A673 (cell line): Measurements from ENCODE around the gene IL17RC. TPM values are rescaled to one million over a fixed set of nuclear protein-coding genes. Genes with fewer than 3 reads are reported as not detected.

Experiments
- BruUV-seq: library from RNA; stranded (reverse); fragments of 400-500 nt; replicated peaks from 2 replicates; lab custom pipeline; 2021; lab: Mats Ljungman, UMichigan
- CTCF ChIA-PET: fragments of 300-600 bp; sonication (Branson Sonifier 250); formaldehyde crosslinking; loops from one replicate; lab custom pipeline; 2022; ENCODE audit warnings: antibody characterized with exemption; lab: Charles Lee
- POLR2A ChIA-PET: fragments of 300-600 bp; sonication (Branson Sonifier 250); formaldehyde crosslinking; loops from one replicate; lab custom pipeline; 2022; ENCODE audit warnings: antibody characterized with exemption; ENCODE audit not compliant: low non-redundant PET; lab: Charles Lee
- DNase-seq: peaks from one replicate; pipeline ENCODE4 v3.0.0-alpha.2; 2015; ENCODE audit warnings: low spot score
- H3K27ac ChIP-seq: fragments of 200-600 bp; sonication (generic); 2 replicates; pipeline ENCODE4 v1.5.1; 2016; ENCODE audit warnings: mixed run types, low read depth, mild to moderate bottlenecking, mixed read lengths, antibody characterized with exemption, low read length; ENCODE audit not compliant: poor library complexity, severe bottlenecking
- H3K27me3 ChIP-seq: fragments of 200-600 bp; sonication (generic); replicated peaks from 2 replicates; pipeline ENCODE4 v1.6.1; 2017; ENCODE audit warnings: mixed run types, low read depth, mild to moderate bottlenecking, mixed read lengths, antibody characterized with exemption, low read length; ENCODE audit not compliant: insufficient read depth, poor library complexity
- H3K36me3 ChIP-seq: fragments of 200-600 bp; sonication (generic); 2 replicates; pipeline ENCODE4 v1.6.1; 2016; ENCODE audit warnings: mixed run types, mild to moderate bottlenecking, mixed read lengths, antibody characterized with exemption, low read length; ENCODE audit not compliant: insufficient read depth, poor library complexity, severe bottlenecking
- H3K4me1 ChIP-seq: fragments of 200-600 bp; sonication (generic); 2 replicates; pipeline ENCODE4 v1.6.1; 2017; ENCODE audit warnings: mixed run types, mild to moderate bottlenecking, mixed read lengths, antibody characterized with exemption, low read length; ENCODE audit not compliant: insufficient read depth, poor library complexity, severe bottlenecking
- H3K4me3 ChIP-seq: fragments of 200-600 bp; sonication (generic); 2 replicates; pipeline ENCODE4 v1.5.1; 2016; ENCODE audit warnings: low read depth, mixed run types, mild to moderate bottlenecking, mixed read lengths, low read length; ENCODE audit not compliant: poor library complexity, severe bottlenecking
- H3K9me3 ChIP-seq: fragments of 200-600 bp; sonication (generic); 2 replicates; pipeline ENCODE4 v1.6.1; 2016; ENCODE audit warnings: mixed run types, low read depth, mild to moderate bottlenecking, mixed read lengths, antibody characterized with exemption, low read length; ENCODE audit not compliant: poor library complexity, severe bottlenecking
- EZH2 ChIP-seq: fragments of 200-600 bp; sonication (generic); IDR thresholded peaks from 2 replicates; pipeline ENCODE4 v1.6.1; 2017; ENCODE audit warnings: borderline replicate concordance, low read depth, mild to moderate bottlenecking, mixed read lengths, antibody characterized with exemption, low read length; ENCODE audit not compliant: poor library complexity, severe bottlenecking
- intact Hi-C: fragments of 100-400 bp; cut with micrococcal nuclease; formaldehyde crosslinking; loops from one replicate; pipeline ENCODE4 v1.10.0; 2022; ENCODE audit not compliant: unreplicated experiment
- total RNA-seq: library from RNA; stranded (reverse); gene quantifications from 2 replicates; pipeline ENCODE4 v1.2.3, GENCODE V29; 2021
- TF ChIP-seq, protein P1 (sequence below): fragments of 300-800, 200-600 bp; sonication (generic); conservative IDR thresholded peaks from 2 replicates; pipeline ENCODE4 v1.5.1; 2017; ENCODE audit warnings: low read depth, mild to moderate bottlenecking, antibody characterized with exemption, low read length, moderate library complexity, mixed read lengths

IL17RC gene
- total RNA-seq, 1 experiment from 2014 or later: 9.3 TPM

- no peaks in the 10 kb centered on the region for H3K36me3 ChIP-seq
- intact Hi-C loops: no loop called here
- H3K27ac ChIP-seq: no peak overlapping the region
- TF ChIP-seq, protein P1, sequence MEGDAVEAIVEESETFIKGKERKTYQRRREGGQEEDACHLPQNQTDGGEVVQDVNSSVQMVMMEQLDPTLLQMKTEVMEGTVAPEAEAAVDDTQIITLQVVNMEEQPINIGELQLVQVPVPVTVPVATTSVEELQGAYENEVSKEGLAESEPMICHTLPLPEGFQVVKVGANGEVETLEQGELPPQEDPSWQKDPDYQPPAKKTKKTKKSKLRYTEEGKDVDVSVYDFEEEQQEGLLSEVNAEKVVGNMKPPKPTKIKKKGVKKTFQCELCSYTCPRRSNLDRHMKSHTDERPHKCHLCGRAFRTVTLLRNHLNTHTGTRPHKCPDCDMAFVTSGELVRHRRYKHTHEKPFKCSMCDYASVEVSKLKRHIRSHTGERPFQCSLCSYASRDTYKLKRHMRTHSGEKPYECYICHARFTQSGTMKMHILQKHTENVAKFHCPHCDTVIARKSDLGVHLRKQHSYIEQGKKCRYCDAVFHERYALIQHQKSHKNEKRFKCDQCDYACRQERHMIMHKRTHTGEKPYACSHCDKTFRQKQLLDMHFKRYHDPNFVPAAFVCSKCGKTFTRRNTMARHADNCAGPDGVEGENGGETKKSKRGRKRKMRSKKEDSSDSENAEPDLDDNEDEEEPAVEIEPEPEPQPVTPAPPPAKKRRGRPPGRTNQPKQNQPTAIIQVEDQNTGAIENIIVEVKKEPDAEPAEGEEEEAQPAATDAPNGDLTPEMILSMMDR: no peak
- no peak for TF ChIP-seq EZH2
- no peaks in the 10 kb centered on the region for H3K9me3 ChIP-seq
- H3K4me3 ChIP-seq: peak overlapping the region; percentile 76
- BruUV-seq: TSS peak; percentile 42
- DNase-seq: no peak
- ChIA-PET CTCF (interaction anchor here (0.9 kb wide), 1 partner anchor 55 kb away, joined by 3 read pairs; the partner anchor contains the start of gene JAGN1), POLR2A (no interaction called here)
- no peaks in the 10 kb centered on the region for H3K27me3 ChIP-seq
- no peaks in the 10 kb centered on the region for H3K4me1 ChIP-seq
These were observed 28.5 kb downstream of the IL17RC start for GRCh38 chr3:9945358-9945757.

GRCh38 chr3:9946112-9947024 lies 29.5 kb downstream of the IL17RC start:
- POLR2A ChIA-PET: interaction anchor here (0.6 kb wide), 1 partner anchor 140 kb away, joined by 4 read pairs; no protein-coding TSS in a partner anchor
- H3K4me1 ChIP-seq: no peaks in the 10 kb centered on the region
- CTCF ChIA-PET: interaction anchor here (0.6 to 1.8 kb wide), 6 partner anchors 13 to 443 kb away, joined by 3 to 27 read pairs (median 4); partner anchors contain the start of genes CRELD1 and JAGN1
- no peaks in the 10 kb centered on the region for H3K36me3 ChIP-seq
- TF ChIP-seq, protein P1: peak; percentile 77
- TF ChIP-seq EZH2: no peak
- no peaks in the 10 kb centered on the region for H3K9me3 ChIP-seq
- peak overlapping the region; percentile 75 for H3K27ac ChIP-seq
- intact Hi-C loops: loop anchor here (2.0 kb wide), 1 partner anchor 102 kb away; the partner anchor contains the start of gene RPUSD3
- peak overlapping the region; percentile 76 for H3K4me3 ChIP-seq
- DNase-seq: peak; percentile 96
- no TSS peak for BruUV-seq
- no peaks in the 10 kb centered on the region for H3K27me3 ChIP-seq

- no peak for TF ChIP-seq EZH2
- TF ChIP-seq, protein P1: peak; percentile 51
- ChIA-PET CTCF (interaction anchor here (1.2 to 1.8 kb wide), 3 partner anchors 14 to 444 kb away, joined by 4 to 27 read pairs (median 5); partner anchors contain the start of gene CRELD1), POLR2A (no interaction called here)
- BruUV-seq: no TSS peak
- DNase-seq: peak; percentile 87
- no peaks in the 10 kb centered on the region for H3K27me3 ChIP-seq
- H3K27ac ChIP-seq: peak overlapping the region; percentile 75
- no peaks in the 10 kb centered on the region for H3K9me3 ChIP-seq
- peak overlapping the region; percentile 76 for H3K4me3 ChIP-seq
- intact Hi-C loops: loop anchor here (2.0 kb wide), 1 partner anchor 103 kb away; the partner anchor contains the start of gene RPUSD3
- no peaks in the 10 kb centered on the region for H3K36me3 ChIP-seq
- H3K4me1 ChIP-seq: no peaks in the 10 kb centered on the region
These were observed 30.4 kb downstream of the IL17RC start for GRCh38 chr3:9947025-9947995.
